ENCODE measurements around the gene ELFN2.

GRCh38 chr22:37345863-37346504, 81.3 kb downstream of the ELFN2 start:
- TF ChIP-seq ZFP37 (tag by site-specific recombination; IDR thresholded peaks at IDR 0.05) (no peak), CTCF (tag by site-specific recombination; IDR thresholded peaks at IDR 0.05) (no peak), KLF9 (tag by site-specific recombination; IDR thresholded peaks at IDR 0.05; ENCODE audit: low read depth) (no peak), ZNF324 (tag by site-specific recombination; IDR thresholded peaks at IDR 0.05) (no peak), ZNF362 (tag by site-specific recombination; IDR thresholded peaks at IDR 0.05) (no peak), ZNF624 (tag by site-specific recombination; IDR thresholded peaks at IDR 0.05) (no peak), ZNF621 (tag by site-specific recombination; IDR thresholded peaks at IDR 0.05) (no peak), SP2 (tag by site-specific recombination; IDR thresholded peaks at IDR 0.05) (no peak), ZBTB17 (tag by site-specific recombination; IDR thresholded peaks at IDR 0.05) (peak; percentile 84), ELK4 (IDR thresholded peaks at IDR 0.05; ENCODE audit: borderline replicate concordance, low read depth, low read length) (no peak), ZSCAN4 (tag by site-specific recombination; IDR thresholded peaks at IDR 0.05) (no peak)
